Smooth muscle cell (in vitro differentiated cells): ENCODE data around the gene ACAD8. TPM values are rescaled to one million over a fixed set of nuclear protein-coding genes. Genes with fewer than 3 reads are reported as not detected.

Experiments used
- DNase-seq: peaks from one replicate; lab custom pipeline; 2025; ENCODE audit not compliant: unreplicated experiment; lab: John Stamatoyannopoulos, UW
- H2AFZ ChIP-seq: fragments of 200-600 bp; sonication (generic); 2 replicates; pipeline ENCODE4 v1.6.0; 2016; ENCODE audit warnings: antibody characterized with exemption, low read depth, mild to moderate bottlenecking
- H3F3A ChIP-seq: fragments of 200-600 bp; sonication (generic); 2 replicates; pipeline ENCODE4 v1.6.0; 2017; ENCODE audit warnings: antibody characterized with exemption, low read depth
- H3K27ac ChIP-seq: fragments of 200-600 bp; sonication (generic); 2 replicates; pipeline ENCODE4 v1.5.1; 2016; ENCODE audit warnings: low read depth, mild to moderate bottlenecking
- H3K27me3 ChIP-seq: fragments of 200-600 bp; sonication (generic); 2 replicates; pipeline ENCODE4 v1.6.1; 2016; ENCODE audit warnings: low read depth, mild to moderate bottlenecking
- H3K36me3 ChIP-seq: fragments of 200-600 bp; sonication (generic); 2 replicates; pipeline ENCODE4 v1.5.1; 2016; ENCODE audit warnings: low read depth
- H3K4me1 ChIP-seq: fragments of 200-600 bp; sonication (generic); 2 replicates; pipeline ENCODE4 v1.5.1; 2016; ENCODE audit warnings: low read depth
- H3K4me2 ChIP-seq: fragments of 200-600 bp; sonication (generic); 2 replicates; pipeline ENCODE4 v1.6.0; 2016; ENCODE audit warnings: mild to moderate bottlenecking
- H3K4me3 ChIP-seq: fragments of 200-600 bp; sonication (generic); 2 replicates; pipeline ENCODE4 v1.5.1; 2016; ENCODE audit warnings: mild to moderate bottlenecking
- H3K79me2 ChIP-seq: fragments of 200-600 bp; sonication (generic); 2 replicates; pipeline ENCODE4 v1.6.0; 2016; ENCODE audit warnings: low read depth, mild to moderate bottlenecking
- H3K9ac ChIP-seq: fragments of 200-600 bp; sonication (generic); 2 replicates; pipeline ENCODE4 v1.6.0; 2016; ENCODE audit warnings: low read depth
- H3K9me3 ChIP-seq: fragments of 200-600 bp; sonication (generic); replicated peaks from 2 replicates; pipeline ENCODE4 v1.5.1; 2016; ENCODE audit warnings: low read depth
- H4K20me1 ChIP-seq: fragments of 200-600 bp; sonication (generic); 2 replicates; pipeline ENCODE4 v1.6.0; 2016; ENCODE audit warnings: low read depth
- CTCF ChIP-seq: fragments of 200-600 bp; sonication (generic); IDR thresholded peaks from 2 replicates; pipeline ENCODE4 v1.5.1; 2017; ENCODE audit warnings: borderline replicate concordance, mild to moderate bottlenecking, antibody characterized with exemption; ENCODE audit not compliant: insufficient read depth, poor library complexity, severe bottlenecking
- WGBS: methylation state at CpG from one replicate; pipeline ENCODE4 v1.1.7; 2016; ENCODE audit warnings: low lambda C conversion rate; 5-methylcytosine and 5-hydroxymethylcytosine counted together
- polyA plus RNA-seq: library from polyadenylated mRNA; unstranded; fragments of >200 nt; fragmentation: Nextera tagmentation; extraction: Ambion mirVana; gene quantifications from 2 replicates; pipeline ENCODE4 v1.2.1, GENCODE V29; 2016
- total RNA-seq: library from RNA; depleted of rRNA; stranded (reverse); fragments of >200 nt; gene quantifications from 2 replicates; pipeline ENCODE4 v1.2.3, GENCODE V29; 2014

Gene ACAD8
- total and polyA plus RNA-seq, 2 experiments from 2014 or later, result 11.7 to 12.4 TPM

DNA sequence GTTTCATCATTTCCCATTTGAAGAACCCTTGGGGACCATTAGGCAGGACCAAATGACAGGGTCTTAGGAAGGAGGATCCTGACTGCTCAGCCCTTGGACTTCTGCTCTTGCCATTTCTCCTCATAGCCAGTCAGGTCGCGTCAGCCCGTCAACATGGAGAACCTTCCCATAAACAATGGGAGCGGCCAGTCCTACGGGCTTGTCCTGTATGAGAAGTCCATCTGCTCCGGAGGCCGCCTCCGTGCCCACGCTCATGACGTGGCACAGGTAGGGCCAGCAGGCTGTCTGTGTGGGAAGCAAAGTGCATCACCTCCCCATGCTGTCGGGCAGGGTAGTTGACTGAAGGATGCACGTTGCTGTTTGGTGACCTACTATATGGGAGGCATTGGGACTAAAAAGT lies 58.9 kb downstream of the ACAD8 start:
- Histone ChIP-seq H2AFZ (no peak overlapping the region), H3K4me1 (no peaks in the 10 kb centered on the region), H3K36me3 (no peaks in the 10 kb centered on the region), H3K27me3 (no peaks in the 10 kb centered on the region), H3K9me3 (no peaks in the 10 kb centered on the region), H3K4me2 (no peak overlapping the region), H3K4me3 (no peak overlapping the region), H3K27ac (no peak overlapping the region), H3K9ac (no peak overlapping the region), H4K20me1 (no peaks in the 10 kb centered on the region), H3F3A (no peaks in the 10 kb centered on the region), H3K79me2 (no peaks in the 10 kb centered on the region)
- TF ChIP-seq CTCF, result no peak
- WGBS, result 89% methylated on average over 12 of the region's 12 CpGs
- DNase-seq, result no peak

GRCh38 chr11:134312807-134313206 lies 59.4 kb downstream of the ACAD8 start:
- Histone ChIP-seq H2AFZ (no peak overlapping the region), H3K9me3 (peaks cover 2% of the 10 kb centered on the region), H3K4me2 (no peak overlapping the region), H3K9ac (no peak overlapping the region), H4K20me1 (no peaks in the 10 kb centered on the region), H3K79me2 (no peaks in the 10 kb centered on the region), H3K36me3 (no peaks in the 10 kb centered on the region), H3K27me3 (no peaks in the 10 kb centered on the region), H3K27ac (no peak overlapping the region), H3K4me3 (no peak overlapping the region), H3K4me1 (no peaks in the 10 kb centered on the region), H3F3A (no peaks in the 10 kb centered on the region)
- 89% methylated on average over 5 of the region's 5 CpGs for WGBS
- DNase-seq, result no peak
- TF ChIP-seq CTCF, result no peak

DNA sequence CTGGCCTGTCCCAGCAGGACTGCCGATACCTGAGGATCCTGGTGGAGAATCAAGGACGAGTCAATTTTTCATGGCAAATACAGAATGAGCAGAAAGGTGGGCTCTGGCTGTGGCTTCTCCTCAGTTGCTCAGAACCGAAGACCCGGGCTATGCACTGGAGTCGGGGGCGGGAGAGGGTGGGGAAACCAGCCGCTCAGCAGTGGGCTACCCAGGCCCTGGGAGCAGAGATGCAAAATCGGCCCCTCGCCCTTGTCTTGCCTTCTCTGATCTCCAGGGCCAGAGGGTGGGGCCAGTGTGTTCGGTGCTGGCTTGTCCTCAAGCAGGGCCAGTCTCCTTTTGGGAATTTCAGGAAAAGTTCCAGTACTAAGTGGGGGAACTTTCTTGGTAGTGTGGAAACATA lies 60.0 kb downstream of the ACAD8 start:
- H3K27me3 ChIP-seq, result no peaks in the 10 kb centered on the region
- no peak overlapping the region for H3K4me3 ChIP-seq
- no peaks in the 10 kb centered on the region for H3K36me3 ChIP-seq
- H3F3A ChIP-seq, result no peaks in the 10 kb centered on the region
- H3K9me3 ChIP-seq, result peaks cover 4% of the 10 kb centered on the region
- H3K4me1 ChIP-seq, result no peaks in the 10 kb centered on the region
- TF ChIP-seq CTCF, result no peak
- H3K9ac ChIP-seq, result no peak overlapping the region
- no peak overlapping the region for H3K4me2 ChIP-seq
- H4K20me1 ChIP-seq, result no peaks in the 10 kb centered on the region
- no peak overlapping the region for H3K27ac ChIP-seq
- H2AFZ ChIP-seq, result no peak overlapping the region
- DNase-seq, result no peak
- WGBS, result 92% methylated on average over 10 of the region's 10 CpGs
- no peaks in the 10 kb centered on the region for H3K79me2 ChIP-seq

DNA sequence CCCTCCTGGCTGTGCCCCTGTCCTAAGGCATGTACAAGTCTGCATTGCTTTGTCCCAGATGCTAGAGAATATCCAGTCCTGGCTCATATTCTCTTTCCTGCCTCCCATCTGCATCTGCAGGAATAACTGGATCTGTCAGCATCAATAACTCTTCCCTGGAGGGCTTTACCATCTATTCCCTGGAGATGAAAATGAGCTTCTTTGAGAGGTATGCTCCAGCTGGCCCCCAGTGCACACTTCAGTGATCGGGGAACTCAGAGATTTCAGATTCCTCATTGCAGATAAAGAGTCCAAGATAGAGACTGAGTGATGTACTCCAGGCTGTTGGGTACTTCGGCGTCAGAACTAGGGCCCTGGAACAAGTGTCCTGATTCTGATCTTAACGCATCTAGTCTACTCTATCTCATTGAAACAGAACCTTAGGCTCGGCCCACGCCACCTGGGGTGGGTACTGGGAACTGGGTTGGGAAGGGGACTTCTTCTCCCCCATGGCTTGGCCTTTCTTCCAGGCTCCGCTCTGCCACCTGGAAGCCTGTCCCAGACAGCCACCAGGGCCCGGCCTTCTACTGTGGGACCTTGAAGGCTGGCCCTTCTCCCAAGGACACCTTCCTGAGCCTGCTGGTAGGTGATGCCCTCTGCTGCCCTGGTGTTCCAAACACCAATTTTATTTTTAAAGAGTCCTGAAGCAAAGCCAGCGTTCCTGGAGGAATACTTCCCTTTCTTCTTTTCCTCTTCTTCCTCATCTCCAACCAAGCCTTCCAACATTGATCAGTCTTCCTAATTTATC lies 60.6 kb downstream of the ACAD8 start:
- no peaks in the 10 kb centered on the region for H3K4me1 ChIP-seq
- WGBS, result 84% methylated on average over 9 of the region's 9 CpGs
- DNase-seq, result no peak
- H4K20me1 ChIP-seq, result no peaks in the 10 kb centered on the region
- H3K27me3 ChIP-seq, result no peaks in the 10 kb centered on the region
- no peaks in the 10 kb centered on the region for H3K79me2 ChIP-seq
- no peak overlapping the region for H3K4me3 ChIP-seq
- H3K27ac ChIP-seq, result no peak overlapping the region
- H2AFZ ChIP-seq, result no peak overlapping the region
- no peaks in the 10 kb centered on the region for H3K36me3 ChIP-seq
- no peak overlapping the region for H3K4me2 ChIP-seq
- H3K9ac ChIP-seq, result no peak overlapping the region
- TF ChIP-seq CTCF, result no peak
- peaks cover 4% of the 10 kb centered on the region for H3K9me3 ChIP-seq
- no peaks in the 10 kb centered on the region for H3F3A ChIP-seq
